GM18861 (cell line): ENCODE results near the gene VSIG4.
"Not testable (repeated sequence)": the region's sequence is repeated elsewhere in the genome, so short reads cannot be mapped to it uniquely, and the experiment has no call there.

Experiments
- ATAC-seq: cut with Tn5 transposase; IDR thresholded peaks from one replicate; pipeline ENCODE4 v1.9.1; 2021; ENCODE audit not compliant: unreplicated experiment

VSIG4 gene

GRCh38 chrX:65985922-65986588, 53.8 kb downstream of the VSIG4 start:
- ATAC-seq, result peak; percentile 75

- no peak for ATAC-seq
Observed at GRCh38 chrX:65985211-65985610, 54.7 kb downstream of the VSIG4 start.

- ATAC-seq, result not testable (repeated sequence)
Observed at GRCh38 chrX:65977161-65977560, 62.7 kb downstream of the VSIG4 start.

DNA sequence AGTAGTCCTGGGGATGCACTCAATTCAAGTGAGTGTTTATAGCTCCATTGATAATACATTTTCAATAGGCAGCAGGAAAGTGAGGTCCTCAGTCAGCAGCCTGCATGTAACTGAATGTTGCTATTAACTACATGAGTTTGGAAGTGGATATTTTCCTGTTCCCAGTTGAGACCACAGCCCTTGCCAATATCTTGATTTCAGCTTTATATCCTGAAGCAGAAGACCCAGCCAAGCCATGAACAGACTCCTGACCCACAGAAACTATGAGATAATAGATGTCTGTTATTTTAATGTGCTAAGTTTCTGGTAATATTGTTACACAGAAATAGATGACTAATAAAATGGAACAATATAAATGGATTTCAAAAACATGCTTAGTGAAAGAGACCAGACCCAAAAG, 63.7 kb downstream of the VSIG4 start:
- no peak for ATAC-seq

DNA sequence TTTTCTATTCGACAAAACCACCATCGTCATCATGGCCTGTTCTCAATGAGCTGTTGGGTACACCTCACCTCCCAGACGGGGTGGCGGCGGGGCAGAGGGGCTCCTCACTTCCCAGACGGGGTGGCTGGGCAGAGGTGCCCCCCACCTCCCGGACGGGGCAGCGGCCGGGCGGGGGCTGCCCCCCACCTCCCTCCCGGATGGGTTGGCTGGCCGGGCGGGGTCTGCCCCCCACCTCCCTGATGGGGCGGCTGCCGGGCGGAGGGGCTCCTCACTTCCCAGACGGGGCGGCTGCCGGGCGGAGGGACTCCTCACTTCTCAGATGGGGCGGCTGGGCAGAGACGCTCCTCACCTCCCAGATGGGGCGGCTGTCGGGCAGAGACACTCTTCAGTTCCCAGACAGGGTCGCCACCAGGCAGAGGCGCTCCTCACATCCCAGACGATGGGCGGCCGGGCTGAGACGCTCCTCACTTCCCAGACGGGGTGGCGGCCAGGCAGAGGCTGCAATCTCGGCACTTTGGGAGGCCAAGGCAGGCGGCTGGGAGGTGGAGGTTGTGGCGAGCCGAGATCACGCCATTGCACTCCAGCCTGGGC, 64.6 kb downstream of the VSIG4 start:
- not testable (repeated sequence) for ATAC-seq
